HUDEP-2 (cell line): Measurements from ENCODE around the gene TGFBR1.

Experiments
- DNase-seq, 76 experiments: peaks; one replicate each; lab custom pipeline; 2025; ENCODE audit not compliant: unreplicated experiment in 76 of 76; lab: John Stamatoyannopoulos, UW

TGFBR1 gene

DNA sequence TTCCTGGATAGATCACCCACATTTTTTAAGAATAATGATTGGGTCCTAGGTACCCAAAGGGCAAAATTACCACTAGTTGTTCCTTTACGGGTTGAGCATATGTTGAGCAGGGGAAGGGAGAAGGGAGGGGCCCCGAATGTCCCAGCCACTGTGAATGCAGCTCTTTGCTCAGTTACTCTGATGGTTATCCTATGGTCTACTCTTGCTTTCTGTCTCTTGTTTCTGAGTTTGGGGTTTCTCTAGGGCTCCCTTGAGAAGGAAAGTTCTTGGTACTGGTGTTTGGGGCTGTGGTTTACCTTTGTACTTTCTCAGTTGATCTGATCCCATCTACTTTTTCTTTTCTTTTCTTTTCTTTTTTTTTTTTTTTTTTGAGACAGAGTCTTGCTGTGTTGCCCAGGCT is 61.2 kb downstream of the TGFBR1 start:
- DNase-seq: no peak

- DNase-seq: peak in 2 of 76 experiments; percentile 3 to 7
These were observed 62.2 kb downstream of the TGFBR1 start for GRCh38 chr9:99167119-99167518.

- no peak for DNase-seq
These were observed 62.8 kb downstream of the TGFBR1 start for GRCh38 chr9:99167694-99168093.

DNA sequence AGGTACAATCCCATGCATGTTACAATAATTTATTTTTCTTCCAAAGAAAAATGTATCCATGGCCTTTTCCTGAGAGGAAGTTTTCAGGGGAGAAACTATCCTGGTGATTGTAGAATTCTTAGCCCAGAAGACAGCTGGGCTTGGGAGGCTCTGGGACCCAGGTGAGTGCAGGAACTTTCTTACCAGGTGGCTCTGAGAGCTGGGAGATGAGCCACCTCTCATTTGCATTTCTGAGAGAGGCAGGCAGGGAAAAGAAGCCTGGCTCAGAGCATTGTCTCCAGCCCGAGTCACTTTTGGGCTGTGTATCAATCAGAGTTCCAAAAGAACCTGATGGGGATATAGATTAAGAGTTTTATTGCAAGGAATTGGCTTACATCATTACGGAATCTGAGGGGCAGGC is 64.2 kb downstream of the TGFBR1 start:
- DNase-seq: no peak

DNA sequence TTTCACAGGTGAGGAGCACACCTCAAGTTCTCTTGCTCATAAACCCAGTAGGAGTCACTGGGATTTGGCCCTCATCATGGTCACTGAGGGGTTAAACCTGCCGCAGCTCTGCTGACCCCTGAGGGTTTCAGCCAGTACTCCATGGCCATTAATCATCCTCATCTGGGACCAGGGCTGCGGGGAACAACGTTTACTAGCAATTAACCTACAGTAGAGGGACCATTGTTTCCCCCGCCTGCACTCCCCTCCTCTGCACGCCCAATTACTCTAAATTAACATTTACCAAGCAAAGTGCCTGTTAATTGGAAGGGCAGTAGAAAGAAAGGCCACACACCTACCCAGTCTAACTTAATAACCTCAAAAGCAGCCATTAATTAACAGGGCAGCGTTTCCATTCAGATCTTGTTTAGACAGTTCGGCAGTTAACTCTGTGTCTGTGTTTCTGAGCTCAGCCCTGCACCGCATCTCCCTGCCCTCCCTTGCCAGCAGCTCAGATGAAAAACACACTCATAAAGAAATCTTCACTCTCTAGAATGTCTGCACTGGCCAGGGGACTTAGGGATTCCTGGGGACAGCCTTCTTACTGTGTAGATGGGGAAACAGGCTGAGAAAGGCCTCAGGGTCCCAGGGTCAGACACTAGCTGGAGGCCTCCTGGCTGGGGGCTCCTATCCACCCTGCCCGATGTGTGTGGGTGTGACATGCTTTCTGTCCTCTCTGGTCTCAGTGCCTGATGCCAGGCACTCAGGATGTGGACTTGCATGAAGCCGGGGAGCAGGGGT is 65.3 kb downstream of the TGFBR1 start:
- no peak for DNase-seq

- DNase-seq: no peak
These were observed 66.6 kb downstream of the TGFBR1 start for GRCh38 chr9:99171225-99172123.

GRCh38 chr9:99172124-99173091 is 67.5 kb downstream of the TGFBR1 start:
- no peak for DNase-seq

GRCh38 chr9:99173570-99174504 is 68.9 kb downstream of the TGFBR1 start:
- DNase-seq: no peak

DNA sequence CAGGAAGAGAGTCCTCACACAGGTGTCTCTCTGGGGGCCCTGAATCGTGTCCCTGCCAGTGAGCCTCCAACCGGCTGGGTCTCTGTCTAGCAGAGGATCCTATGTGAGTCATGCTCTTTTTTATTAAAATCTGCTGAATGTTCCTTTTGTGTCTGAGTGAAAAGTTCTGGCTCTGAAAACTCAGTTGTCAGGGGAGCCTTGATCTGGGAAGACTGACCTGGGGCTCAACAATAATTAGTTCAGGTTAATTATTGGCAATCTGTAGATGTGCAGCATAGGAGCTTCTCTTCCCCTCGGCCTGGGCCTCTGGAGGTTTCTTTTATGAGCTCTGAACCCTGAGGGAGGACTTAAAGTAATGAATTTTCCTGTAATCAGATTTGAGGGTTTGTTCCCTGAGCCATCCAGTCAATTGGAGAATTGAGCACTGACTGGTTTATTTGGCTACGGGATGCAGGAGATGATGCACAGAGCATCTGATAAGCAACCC is 71.7 kb downstream of the TGFBR1 start:
- no peak for DNase-seq

GRCh38 chr9:99177576-99178366 is 72.9 kb downstream of the TGFBR1 start:
- DNase-seq: no peak

DNA sequence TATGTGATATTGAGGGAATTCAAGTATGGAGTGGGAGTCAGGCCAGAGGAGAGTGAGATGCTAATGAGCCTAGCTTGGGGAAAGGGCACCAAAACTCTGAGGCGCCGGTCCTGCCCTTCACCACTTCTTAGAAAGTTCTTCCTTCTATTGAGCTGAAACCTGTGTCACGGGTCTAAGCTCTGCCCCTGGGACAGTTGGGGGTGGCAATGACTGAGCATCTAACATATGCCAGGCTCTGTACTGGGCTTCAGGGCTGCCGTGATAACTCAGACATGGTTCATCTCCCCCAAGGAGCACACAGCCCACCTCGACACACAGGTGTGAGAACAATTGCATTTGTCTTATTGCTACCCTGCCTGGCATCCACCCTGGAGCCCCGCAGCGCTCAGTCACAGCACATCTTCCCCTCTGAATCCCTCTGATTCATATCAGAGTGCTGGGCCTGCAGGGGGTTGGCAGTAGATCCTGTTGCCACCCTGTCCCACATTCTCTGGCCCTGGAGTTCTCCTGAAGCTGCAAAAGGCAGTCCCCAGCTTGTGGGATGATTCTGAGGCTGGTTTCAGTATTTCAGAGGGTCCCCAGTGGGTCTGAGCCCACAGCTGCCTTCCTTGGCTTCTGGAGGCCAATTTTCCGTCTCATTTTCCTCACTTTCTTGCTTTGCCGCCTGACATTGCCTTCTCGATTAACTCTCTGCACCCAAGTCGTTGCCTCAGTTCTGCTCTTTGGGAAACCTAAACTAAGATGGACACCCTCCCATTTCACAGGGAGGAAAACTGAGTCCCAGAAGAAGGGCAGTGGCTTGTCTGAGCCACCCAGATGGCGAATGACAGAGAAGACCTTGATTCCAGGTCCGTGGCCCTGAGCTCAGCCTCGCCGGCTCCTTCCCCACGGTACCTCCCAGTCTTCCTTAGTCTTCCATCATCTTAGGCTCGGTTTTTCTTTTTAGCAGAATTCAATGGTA is 74.3 kb downstream of the TGFBR1 start:
- no peak for DNase-seq

- no peak for DNase-seq
These were observed 75.3 kb downstream of the TGFBR1 start for GRCh38 chr9:99180199-99180598.

GRCh38 chr9:99180662-99181061 is 75.7 kb downstream of the TGFBR1 start:
- DNase-seq: no peak

DNA sequence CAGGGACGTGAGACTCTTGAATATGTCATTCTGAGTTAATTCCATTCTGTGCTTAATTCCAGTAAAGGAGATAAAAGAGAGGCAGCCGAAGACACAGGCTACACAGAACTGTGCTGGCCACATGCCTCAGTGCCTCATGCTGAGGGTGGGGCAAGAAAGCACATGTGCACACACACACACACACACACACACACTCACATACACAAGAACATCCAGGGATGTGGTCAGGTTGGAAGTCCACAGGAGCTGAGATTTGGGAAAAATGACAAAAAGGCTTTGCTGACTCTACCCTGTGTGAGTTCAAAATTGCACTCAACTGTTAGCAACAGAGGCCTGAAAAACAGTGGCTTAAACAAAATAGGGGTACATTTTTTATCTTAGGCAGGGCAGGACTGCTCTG is 76.3 kb downstream of the TGFBR1 start:
- DNase-seq: no peak

- no peak for DNase-seq
These were observed 76.7 kb downstream of the TGFBR1 start for GRCh38 chr9:99181621-99182020.

- no peak for DNase-seq
These were observed 77.4 kb downstream of the TGFBR1 start for GRCh38 chr9:99182356-99182755.

- DNase-seq: no peak
These were observed 78.7 kb downstream of the TGFBR1 start for GRCh38 chr9:99183616-99184015.

DNA sequence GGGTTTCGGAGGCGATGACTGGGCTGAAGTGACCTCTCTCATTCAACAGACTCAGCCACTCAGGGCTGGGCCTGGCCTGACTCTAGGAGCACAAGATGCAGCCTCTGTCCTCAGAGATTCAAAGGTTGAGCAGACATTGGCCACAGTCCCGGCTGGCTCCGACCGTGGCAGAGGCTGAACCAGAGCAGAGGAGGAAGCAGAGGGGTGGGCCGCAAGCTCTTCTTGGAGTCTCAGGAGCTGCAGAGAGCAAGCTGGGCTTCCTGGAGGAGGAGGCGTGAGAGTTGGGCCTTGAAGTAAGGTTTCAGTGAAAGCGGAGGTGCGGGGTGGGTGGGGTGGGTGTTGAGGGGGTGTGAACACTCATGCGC is 79.2 kb downstream of the TGFBR1 start:
- no peak for DNase-seq
